SU-DHL-6 (cell line): Measurements from ENCODE around the gene BCL2.

Experiments
- CTCF ChIP-seq: fragments of 200-600 bp; sonication (generic); IDR thresholded peaks from one replicate; pipeline ENCODE4 v1.5.1; 2017; ENCODE audit warnings: antibody characterized with exemption, mild to moderate bottlenecking, low read length, moderate library complexity; ENCODE audit not compliant: insufficient read depth, poor library complexity, severe bottlenecking
- EZH2phosphoT487 ChIP-seq: fragments of 200-600 bp; sonication (generic), shearing (Covaris generic); conservative IDR thresholded peaks from 2 replicates; pipeline ENCODE4 v1.6.1; 2018; ENCODE audit warnings: mild to moderate bottlenecking, antibody characterized with exemption, low read length, moderate library complexity, mixed read lengths

- TF ChIP-seq CTCF (no peak), EZH2phosphoT487 (no peak)
These were observed 102.9 kb downstream of the BCL2 start for GRCh38 chr18:63216516-63217311.
